GM23338 (cell line): ENCODE results near the gene SLC5A7. TPM values are rescaled to one million over a fixed set of nuclear protein-coding genes. Genes with fewer than 3 reads are reported as not detected.

Experiments used
- ATAC-seq: fragments of 200-7000 bp; cut with Tn5 transposase; 3 replicates; pipeline ENCODE4 v1.9.1; 2020
- DNase-seq: peaks from one replicate; pipeline ENCODE4 v3.0.0-alpha.2; 2015; ENCODE audit warnings: low spot score
- H2AFZ ChIP-seq: fragments of 200-600 bp; sonication (generic); 2 replicates; pipeline ENCODE4 v1.8.0; 2016; ENCODE audit warnings: antibody characterized with exemption, mild to moderate bottlenecking, moderate library complexity
- H3F3A ChIP-seq: fragments of 200-600 bp; sonication (generic); replicated peaks from 2 replicates; pipeline ENCODE4 v1.8.0; 2017; ENCODE audit warnings: antibody characterized with exemption, mixed run types, low read depth
- H3K27ac ChIP-seq: fragments of 200-600 bp; sonication (generic); 2 replicates; pipeline ENCODE4 v1.6.1; 2016; ENCODE audit warnings: low read depth
- H3K27me3 ChIP-seq: fragments of 200-600 bp; sonication (generic); 2 replicates; pipeline ENCODE4 v1.8.0; 2016; ENCODE audit warnings: mild to moderate bottlenecking, mixed run types, moderate library complexity; ENCODE audit not compliant: insufficient read depth
- H3K36me3 ChIP-seq: fragments of 200-600 bp; sonication (generic); 2 replicates; pipeline ENCODE4 v1.8.0; 2016; ENCODE audit warnings: mild to moderate bottlenecking; ENCODE audit not compliant: insufficient read depth
- H3K4me1 ChIP-seq: fragments of 200-600 bp; sonication (generic); 2 replicates; pipeline ENCODE4 v1.8.0; 2016; ENCODE audit warnings: mild to moderate bottlenecking, moderate library complexity; ENCODE audit not compliant: insufficient read depth
- H3K4me2 ChIP-seq: fragments of 200-600 bp; sonication (generic); 2 replicates; pipeline ENCODE4 v1.7.1; 2017; ENCODE audit warnings: mixed run types
- H3K4me3 ChIP-seq: fragments of 200-600 bp; sonication (generic); 2 replicates; pipeline ENCODE4 v1.6.1; 2016; ENCODE audit warnings: mixed run types
- H3K79me2 ChIP-seq: fragments of 200-600 bp; sonication (generic); replicated peaks from 2 replicates; pipeline ENCODE4 v1.8.0; 2017; ENCODE audit warnings: mild to moderate bottlenecking; ENCODE audit not compliant: insufficient read depth
- H3K9me2 ChIP-seq: fragments of 200-600 bp; sonication (generic); 2 replicates; pipeline ENCODE4 v1.8.0; 2017; ENCODE audit not compliant: insufficient read depth
- H4K20me1 ChIP-seq: fragments of 200-600 bp; sonication (generic); replicated peaks from 2 replicates; pipeline ENCODE4 v1.8.0; 2017; ENCODE audit warnings: mild to moderate bottlenecking; ENCODE audit not compliant: insufficient read depth
- H3K27ac Mint-ChIP-seq: 2 replicates; pipeline ENCODE4 v1.8.0; 2020; ENCODE audit warnings: inconsistent platforms, mild to moderate bottlenecking, moderate library complexity, mixed read lengths
- H3K27me3 Mint-ChIP-seq: 3 replicates; pipeline ENCODE4 v1.8.0; 2022; ENCODE audit warnings: low read depth, mild to moderate bottlenecking, moderate library complexity, mixed read lengths, inconsistent platforms; ENCODE audit not compliant: insufficient read depth, poor library complexity
- H3K36me3 Mint-ChIP-seq: 3 replicates; pipeline ENCODE4 v1.8.0; 2021; ENCODE audit warnings: low read depth, mild to moderate bottlenecking, inconsistent platforms, moderate library complexity, mixed read lengths
- H3K4me1 Mint-ChIP-seq: 3 replicates; pipeline ENCODE4 v1.8.0; 2020; ENCODE audit warnings: mild to moderate bottlenecking, inconsistent platforms, mixed read lengths
- H3K4me3 Mint-ChIP-seq: 3 replicates; pipeline ENCODE4 v1.8.0; 2021; ENCODE audit warnings: moderate library complexity, mild to moderate bottlenecking, inconsistent platforms, mixed read lengths
- H3K9me3 Mint-ChIP-seq: 3 replicates; pipeline ENCODE4 v1.8.0; 2020; ENCODE audit warnings: moderate library complexity, mild to moderate bottlenecking, inconsistent platforms, mixed read lengths
- CREB1 ChIP-seq: fragments of 250-450 bp; sonication (Bioruptor Pico); IDR thresholded peaks from 2 replicates; pipeline ENCODE4 v1.5.0; 2020; ENCODE audit warnings: low read depth, mild to moderate bottlenecking, moderate library complexity
- EZH2 ChIP-seq: fragments of 200-600 bp; sonication (generic); IDR thresholded peaks from one replicate; pipeline ENCODE4 v1.8.0; 2017; ENCODE audit warnings: antibody characterized with exemption, mild to moderate bottlenecking, low read depth; ENCODE audit not compliant: unreplicated experiment
- EZH2phosphoT487 ChIP-seq: fragments of 200-600 bp; sonication (generic); IDR thresholded peaks from one replicate; pipeline ENCODE4 v1.8.1; 2018; ENCODE audit warnings: antibody characterized with exemption; ENCODE audit not compliant: unreplicated experiment
- JUNB ChIP-seq: IDR thresholded peaks from one replicate; pipeline ENCODE4 v1.6.1; 2016; ENCODE audit warnings: antibody characterized with exemption; ENCODE audit not compliant: unreplicated experiment
- NANOG ChIP-seq: IDR thresholded peaks from 2 replicates; pipeline ENCODE4 v1.6.1; 2016; ENCODE audit warnings: antibody characterized with exemption, borderline replicate concordance
- POLR2AphosphoS5 ChIP-seq: IDR thresholded peaks from 2 replicates; pipeline ENCODE4 v1.6.1; 2016; ENCODE audit warnings: antibody characterized with exemption, low read depth
- STAT1 ChIP-seq: IDR thresholded peaks from one replicate; pipeline ENCODE4 v1.6.1; 2016; ENCODE audit warnings: antibody characterized with exemption; ENCODE audit not compliant: unreplicated experiment
- ZNF114 ChIP-seq: fragments of 250-450 bp; sonication (Bioruptor Pico); IDR thresholded peaks from 2 replicates; pipeline ENCODE4 v1.5.0; 2020; ENCODE audit warnings: mild to moderate bottlenecking, moderate library complexity
- ZNF331 ChIP-seq: fragments of 250-450 bp; sonication (Bioruptor Pico); IDR thresholded peaks from 2 replicates; pipeline ENCODE4 v1.5.0; 2020; ENCODE audit warnings: low read depth, mild to moderate bottlenecking, moderate library complexity
- polyA plus RNA-seq: library from polyadenylated mRNA; unstranded; fragments of >200 nt; fragmentation: Nextera tagmentation; extraction: Ambion mirVana; gene quantifications from 2 replicates; pipeline ENCODE4 v1.2.1, GENCODE V29; 2016
- total RNA-seq: library from RNA; depleted of rRNA; stranded (reverse); fragments of >200 nt; shearing (Covaris generic); gene quantifications from 2 replicates; pipeline ENCODE4 v1.2.3, GENCODE V29; 2014
- TF ChIP-seq, protein P1 (sequence below): fragments of 250-450 bp; sonication (Bioruptor Pico); IDR thresholded peaks from 2 replicates; pipeline ENCODE4 v1.5.0; 2020; ENCODE audit warnings: mild to moderate bottlenecking, moderate library complexity
- TF ChIP-seq, protein P2 (sequence below), 2 experiments: fragments of 200-600 bp in 1 of 2; sonication (generic) in 1 of 2; conservative IDR thresholded peaks; 2 replicates each; pipeline versions ENCODE4 v1.5.1 to v1.6.1; 2016 to 2017; ENCODE audit warnings: antibody characterized with exemption in 2 of 2, low read depth in 2 of 2, mild to moderate bottlenecking in 2 of 2, moderate library complexity in 1 of 2
- TF ChIP-seq, protein P3 (sequence below): IDR thresholded peaks from one replicate; pipeline ENCODE4 v1.6.1; 2018; ENCODE audit warnings: antibody characterized with exemption; ENCODE audit not compliant: unreplicated experiment
- TF ChIP-seq, protein P4 (sequence below): IDR thresholded peaks from 2 replicates; pipeline ENCODE4 v1.6.1; 2016; ENCODE audit warnings: antibody characterized with exemption

The SLC5A7 gene
- total and polyA plus RNA-seq, 2 experiments from 2014 or later = 0.05 to 0.17 TPM

DNA sequence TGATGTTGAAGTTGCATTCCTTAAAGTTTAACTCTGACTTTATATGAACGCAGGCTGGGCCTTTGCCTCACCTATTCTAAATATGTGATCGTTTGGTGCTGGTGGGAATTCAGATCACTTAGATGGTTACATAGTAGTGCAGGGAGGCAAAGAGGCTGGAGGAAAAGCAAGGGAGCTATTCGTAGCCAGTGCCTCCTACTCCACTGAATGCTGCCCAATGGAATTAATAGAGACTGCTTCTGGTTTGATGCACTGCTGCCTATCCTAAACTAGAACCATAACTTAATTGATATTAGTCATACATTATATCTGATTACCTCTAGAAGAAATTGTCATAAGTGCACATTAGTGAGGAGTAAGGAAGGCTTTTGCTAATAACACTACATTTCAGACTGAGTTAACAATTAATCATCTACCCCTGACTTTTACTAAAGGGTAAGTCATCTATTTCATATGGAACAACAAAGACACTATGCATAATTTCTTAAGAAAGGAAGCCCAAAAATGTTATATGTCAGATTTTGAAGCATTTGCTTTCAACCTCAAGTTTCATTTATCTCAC is 72.3 kb downstream of the SLC5A7 start:
- Mint-ChIP-seq H3K4me1 (no peaks in the 10 kb centered on the region), H3K4me3 (no peak overlapping the region), H3K27me3 (no peaks in the 10 kb centered on the region), H3K36me3 (no peaks in the 10 kb centered on the region), H3K9me3 (no peaks in the 10 kb centered on the region; the same call in 2 of the 3 replicates), H3K27ac (no peak overlapping the region)
- Histone ChIP-seq H3K27me3 (no peaks in the 10 kb centered on the region), H3K79me2 (no peaks in the 10 kb centered on the region), H3F3A (no peaks in the 10 kb centered on the region), H3K9me2 (no peaks in the 10 kb centered on the region), H4K20me1 (no peaks in the 10 kb centered on the region), H2AFZ (no peak overlapping the region), H3K27ac (no peak overlapping the region), H3K36me3 (no peaks in the 10 kb centered on the region), H3K4me1 (no peaks in the 10 kb centered on the region), H3K4me2 (no peak overlapping the region), H3K4me3 (no peak overlapping the region)
- ATAC-seq (no peak), DNase-seq (no peak)
- TF ChIP-seq ZNF331 (CRISPR knock-in tag) (no peak), CREB1 (CRISPR knock-in tag) (no peak), POLR2AphosphoS5 (no peak), ZNF114 (CRISPR knock-in tag) (no peak), EZH2 (no peak), EZH2phosphoT487 (no peak), JUNB (no peak), STAT1 (no peak), NANOG (no peak)
- TF ChIP-seq, protein P1, sequence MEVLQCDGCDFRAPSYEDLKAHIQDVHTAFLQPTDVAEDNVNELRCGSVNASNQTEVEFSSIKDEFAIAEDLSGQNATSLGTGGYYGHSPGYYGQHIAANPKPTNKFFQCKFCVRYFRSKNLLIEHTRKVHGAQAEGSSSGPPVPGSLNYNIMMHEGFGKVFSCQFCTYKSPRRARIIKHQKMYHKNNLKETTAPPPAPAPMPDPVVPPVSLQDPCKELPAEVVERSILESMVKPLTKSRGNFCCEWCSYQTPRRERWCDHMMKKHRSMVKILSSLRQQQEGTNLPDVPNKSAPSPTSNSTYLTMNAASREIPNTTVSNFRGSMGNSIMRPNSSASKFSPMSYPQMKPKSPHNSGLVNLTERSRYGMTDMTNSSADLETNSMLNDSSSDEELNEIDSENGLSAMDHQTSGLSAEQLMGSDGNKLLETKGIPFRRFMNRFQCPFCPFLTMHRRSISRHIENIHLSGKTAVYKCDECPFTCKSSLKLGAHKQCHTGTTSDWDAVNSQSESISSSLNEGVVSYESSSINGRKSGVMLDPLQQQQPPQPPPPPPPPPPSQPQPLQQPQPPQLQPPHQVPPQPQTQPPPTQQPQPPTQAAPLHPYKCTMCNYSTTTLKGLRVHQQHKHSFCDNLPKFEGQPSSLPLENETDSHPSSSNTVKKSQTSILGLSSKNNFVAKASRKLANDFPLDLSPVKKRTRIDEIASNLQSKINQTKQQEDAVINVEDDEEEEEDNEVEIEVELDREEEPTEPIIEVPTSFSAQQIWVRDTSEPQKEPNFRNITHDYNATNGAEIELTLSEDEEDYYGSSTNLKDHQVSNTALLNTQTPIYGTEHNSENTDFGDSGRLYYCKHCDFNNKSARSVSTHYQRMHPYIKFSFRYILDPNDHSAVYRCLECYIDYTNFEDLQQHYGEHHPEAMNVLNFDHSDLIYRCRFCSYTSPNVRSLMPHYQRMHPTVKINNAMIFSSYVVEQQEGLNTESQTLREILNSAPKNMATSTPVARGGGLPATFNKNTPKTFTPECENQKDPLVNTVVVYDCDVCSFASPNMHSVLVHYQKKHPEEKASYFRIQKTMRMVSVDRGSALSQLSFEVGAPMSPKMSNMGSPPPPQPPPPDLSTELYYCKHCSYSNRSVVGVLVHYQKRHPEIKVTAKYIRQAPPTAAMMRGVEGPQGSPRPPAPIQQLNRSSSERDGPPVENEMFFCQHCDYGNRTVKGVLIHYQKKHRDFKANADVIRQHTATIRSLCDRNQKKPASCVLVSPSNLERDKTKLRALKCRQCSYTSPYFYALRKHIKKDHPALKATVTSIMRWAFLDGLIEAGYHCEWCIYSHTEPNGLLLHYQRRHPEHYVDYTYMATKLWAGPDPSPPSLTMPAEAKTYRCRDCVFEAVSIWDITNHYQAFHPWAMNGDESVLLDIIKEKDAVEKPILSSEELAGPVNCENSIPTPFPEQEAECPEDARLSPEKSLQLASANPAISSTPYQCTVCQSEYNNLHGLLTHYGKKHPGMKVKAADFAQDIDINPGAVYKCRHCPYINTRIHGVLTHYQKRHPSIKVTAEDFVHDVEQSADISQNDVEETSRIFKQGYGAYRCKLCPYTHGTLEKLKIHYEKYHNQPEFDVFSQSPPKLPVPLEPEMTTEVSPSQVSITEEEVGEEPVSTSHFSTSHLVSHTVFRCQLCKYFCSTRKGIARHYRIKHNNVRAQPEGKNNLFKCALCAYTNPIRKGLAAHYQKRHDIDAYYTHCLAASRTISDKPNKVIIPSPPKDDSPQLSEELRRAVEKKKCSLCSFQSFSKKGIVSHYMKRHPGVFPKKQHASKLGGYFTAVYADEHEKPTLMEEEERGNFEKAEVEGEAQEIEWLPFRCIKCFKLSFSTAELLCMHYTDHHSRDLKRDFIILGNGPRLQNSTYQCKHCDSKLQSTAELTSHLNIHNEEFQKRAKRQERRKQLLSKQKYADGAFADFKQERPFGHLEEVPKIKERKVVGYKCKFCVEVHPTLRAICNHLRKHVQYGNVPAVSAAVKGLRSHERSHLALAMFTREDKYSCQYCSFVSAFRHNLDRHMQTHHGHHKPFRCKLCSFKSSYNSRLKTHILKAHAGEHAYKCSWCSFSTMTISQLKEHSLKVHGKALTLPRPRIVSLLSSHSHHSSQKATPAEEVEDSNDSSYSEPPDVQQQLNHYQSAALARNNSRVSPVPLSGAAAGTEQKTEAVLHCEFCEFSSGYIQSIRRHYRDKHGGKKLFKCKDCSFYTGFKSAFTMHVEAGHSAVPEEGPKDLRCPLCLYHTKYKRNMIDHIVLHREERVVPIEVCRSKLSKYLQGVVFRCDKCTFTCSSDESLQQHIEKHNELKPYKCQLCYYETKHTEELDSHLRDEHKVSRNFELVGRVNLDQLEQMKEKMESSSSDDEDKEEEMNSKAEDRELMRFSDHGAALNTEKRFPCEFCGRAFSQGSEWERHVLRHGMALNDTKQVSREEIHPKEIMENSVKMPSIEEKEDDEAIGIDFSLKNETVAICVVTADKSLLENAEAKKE (CRISPR knock-in tag) = no peak
- TF ChIP-seq, protein P2, sequence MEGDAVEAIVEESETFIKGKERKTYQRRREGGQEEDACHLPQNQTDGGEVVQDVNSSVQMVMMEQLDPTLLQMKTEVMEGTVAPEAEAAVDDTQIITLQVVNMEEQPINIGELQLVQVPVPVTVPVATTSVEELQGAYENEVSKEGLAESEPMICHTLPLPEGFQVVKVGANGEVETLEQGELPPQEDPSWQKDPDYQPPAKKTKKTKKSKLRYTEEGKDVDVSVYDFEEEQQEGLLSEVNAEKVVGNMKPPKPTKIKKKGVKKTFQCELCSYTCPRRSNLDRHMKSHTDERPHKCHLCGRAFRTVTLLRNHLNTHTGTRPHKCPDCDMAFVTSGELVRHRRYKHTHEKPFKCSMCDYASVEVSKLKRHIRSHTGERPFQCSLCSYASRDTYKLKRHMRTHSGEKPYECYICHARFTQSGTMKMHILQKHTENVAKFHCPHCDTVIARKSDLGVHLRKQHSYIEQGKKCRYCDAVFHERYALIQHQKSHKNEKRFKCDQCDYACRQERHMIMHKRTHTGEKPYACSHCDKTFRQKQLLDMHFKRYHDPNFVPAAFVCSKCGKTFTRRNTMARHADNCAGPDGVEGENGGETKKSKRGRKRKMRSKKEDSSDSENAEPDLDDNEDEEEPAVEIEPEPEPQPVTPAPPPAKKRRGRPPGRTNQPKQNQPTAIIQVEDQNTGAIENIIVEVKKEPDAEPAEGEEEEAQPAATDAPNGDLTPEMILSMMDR (conservative IDR thresholded peaks at IDR 0.05; ENCODE audit: low read depth in 2 of 2) = no peak
- TF ChIP-seq, protein P3, sequence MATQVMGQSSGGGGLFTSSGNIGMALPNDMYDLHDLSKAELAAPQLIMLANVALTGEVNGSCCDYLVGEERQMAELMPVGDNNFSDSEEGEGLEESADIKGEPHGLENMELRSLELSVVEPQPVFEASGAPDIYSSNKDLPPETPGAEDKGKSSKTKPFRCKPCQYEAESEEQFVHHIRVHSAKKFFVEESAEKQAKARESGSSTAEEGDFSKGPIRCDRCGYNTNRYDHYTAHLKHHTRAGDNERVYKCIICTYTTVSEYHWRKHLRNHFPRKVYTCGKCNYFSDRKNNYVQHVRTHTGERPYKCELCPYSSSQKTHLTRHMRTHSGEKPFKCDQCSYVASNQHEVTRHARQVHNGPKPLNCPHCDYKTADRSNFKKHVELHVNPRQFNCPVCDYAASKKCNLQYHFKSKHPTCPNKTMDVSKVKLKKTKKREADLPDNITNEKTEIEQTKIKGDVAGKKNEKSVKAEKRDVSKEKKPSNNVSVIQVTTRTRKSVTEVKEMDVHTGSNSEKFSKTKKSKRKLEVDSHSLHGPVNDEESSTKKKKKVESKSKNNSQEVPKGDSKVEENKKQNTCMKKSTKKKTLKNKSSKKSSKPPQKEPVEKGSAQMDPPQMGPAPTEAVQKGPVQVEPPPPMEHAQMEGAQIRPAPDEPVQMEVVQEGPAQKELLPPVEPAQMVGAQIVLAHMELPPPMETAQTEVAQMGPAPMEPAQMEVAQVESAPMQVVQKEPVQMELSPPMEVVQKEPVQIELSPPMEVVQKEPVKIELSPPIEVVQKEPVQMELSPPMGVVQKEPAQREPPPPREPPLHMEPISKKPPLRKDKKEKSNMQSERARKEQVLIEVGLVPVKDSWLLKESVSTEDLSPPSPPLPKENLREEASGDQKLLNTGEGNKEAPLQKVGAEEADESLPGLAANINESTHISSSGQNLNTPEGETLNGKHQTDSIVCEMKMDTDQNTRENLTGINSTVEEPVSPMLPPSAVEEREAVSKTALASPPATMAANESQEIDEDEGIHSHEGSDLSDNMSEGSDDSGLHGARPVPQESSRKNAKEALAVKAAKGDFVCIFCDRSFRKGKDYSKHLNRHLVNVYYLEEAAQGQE = no peak
- TF ChIP-seq, protein P4, sequence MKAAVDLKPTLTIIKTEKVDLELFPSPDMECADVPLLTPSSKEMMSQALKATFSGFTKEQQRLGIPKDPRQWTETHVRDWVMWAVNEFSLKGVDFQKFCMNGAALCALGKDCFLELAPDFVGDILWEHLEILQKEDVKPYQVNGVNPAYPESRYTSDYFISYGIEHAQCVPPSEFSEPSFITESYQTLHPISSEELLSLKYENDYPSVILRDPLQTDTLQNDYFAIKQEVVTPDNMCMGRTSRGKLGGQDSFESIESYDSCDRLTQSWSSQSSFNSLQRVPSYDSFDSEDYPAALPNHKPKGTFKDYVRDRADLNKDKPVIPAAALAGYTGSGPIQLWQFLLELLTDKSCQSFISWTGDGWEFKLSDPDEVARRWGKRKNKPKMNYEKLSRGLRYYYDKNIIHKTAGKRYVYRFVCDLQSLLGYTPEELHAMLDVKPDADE = no peak
